Measurements from ENCODE around the gene SPSB2. TPM values are rescaled to one million over a fixed set of nuclear protein-coding genes. Genes with fewer than 3 reads are reported as not detected.

The SPSB2 gene
- total and polyA plus RNA-seq, 9 of the 15 experiments (the other 6 are each of a cell fraction or from before 2014, with no cell fraction given): 0.10 to 10.6 (median 1.9) TPM

DNA sequence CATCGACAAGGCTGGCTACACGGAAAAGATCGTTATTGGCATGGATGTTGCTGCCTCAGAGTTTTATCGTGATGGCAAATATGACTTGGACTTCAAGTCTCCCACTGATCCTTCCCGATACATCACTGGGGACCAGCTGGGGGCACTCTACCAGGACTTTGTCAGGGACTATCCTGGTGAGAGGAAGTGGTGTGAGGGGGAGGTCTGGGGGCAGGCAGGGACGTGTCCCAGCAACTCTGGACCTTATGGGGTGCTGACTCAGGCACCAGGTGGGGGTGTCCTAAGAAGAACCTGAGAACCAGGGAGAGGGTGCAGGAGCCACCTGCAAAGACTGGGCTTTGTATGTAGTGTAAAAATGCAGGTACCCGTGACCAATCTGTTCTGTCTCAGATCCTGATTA lies 46.5 kb upstream of the SPSB2 start:
- Histone ChIP-seq H3K36me3 (ENCODE audit: control insufficient read depth, insufficient read depth, low read length) (peaks cover 28% of the 10 kb centered on the region; the same call in 2 of the 3 replicates), H3K4me2 (ENCODE audit: insufficient read depth, low read length) (no peak overlapping the region; the same call in 1 of the 2 replicates), H3K9me1 (ENCODE audit: control insufficient read depth, insufficient read depth, low read length) (peaks cover 6% of the 10 kb centered on the region), H3K27me3 (ENCODE audit: control insufficient read depth in 2 of 2, insufficient read depth in 2 of 2, low read length in 2 of 2) (no peaks in the 10 kb centered on the region), H3K79me2 (ENCODE audit: control insufficient read depth, insufficient read depth, low read length) (peaks cover 19% of the 10 kb centered on the region), H3K9ac (ENCODE audit: insufficient read depth in 1 of 2, low read depth in 2 of 2, low read length in 2 of 2) (no peak overlapping the region; a peak in 1 of 4 replicates), H2AFZ (ENCODE audit: low read depth, low read length) (no peak overlapping the region), H3K4me3 (no peak overlapping the region), H3K4me1 (replicated peaks in 1 of 2; ENCODE audit: control insufficient read depth in 2 of 2, insufficient read depth in 2 of 2, low read length in 2 of 2) (peaks cover 14 to 27% of the 10 kb centered on the region in 2 experiments; a peak in 4 of 5 replicates), H3K27ac (ENCODE audit: extremely low read depth, low read depth, low read length) (no peak overlapping the region), H4K20me1 (replicated peaks; ENCODE audit: control insufficient read depth, insufficient read depth, low read length) (no peaks in the 10 kb centered on the region), H3K9me3 (replicated peaks; ENCODE audit: control insufficient read depth, insufficient read depth, low read depth, low read length) (no peaks in the 10 kb centered on the region)
- TF ChIP-seq NR1H2 (CRISPR knock-in tag; IDR thresholded peaks at IDR 0.05): no peak
- TF ChIP-seq SRSF3 (IDR thresholded peaks at IDR 0.05; ENCODE audit: insufficient read depth, low read length): no peak
- TF ChIP-seq SPI1 (IDR thresholded peaks at IDR 0.05; ENCODE audit: borderline replicate concordance, low read depth, low read length): peak; percentile 67
- TF ChIP-seq, protein P1, sequence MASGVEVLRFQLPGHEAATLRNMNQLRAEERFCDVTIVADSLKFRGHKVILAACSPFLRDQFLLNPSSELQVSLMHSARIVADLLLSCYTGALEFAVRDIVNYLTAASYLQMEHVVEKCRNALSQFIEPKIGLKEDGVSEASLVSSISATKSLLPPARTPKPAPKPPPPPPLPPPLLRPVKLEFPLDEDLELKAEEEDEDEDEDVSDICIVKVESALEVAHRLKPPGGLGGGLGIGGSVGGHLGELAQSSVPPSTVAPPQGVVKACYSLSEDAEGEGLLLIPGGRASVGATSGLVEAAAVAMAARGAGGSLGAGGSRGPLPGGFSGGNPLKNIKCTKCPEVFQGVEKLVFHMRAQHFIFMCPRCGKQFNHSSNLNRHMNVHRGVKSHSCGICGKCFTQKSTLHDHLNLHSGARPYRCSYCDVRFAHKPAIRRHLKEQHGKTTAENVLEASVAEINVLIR (CRISPR knock-in tag; IDR thresholded peaks at IDR 0.05): no peak
- TF ChIP-seq, protein P2, sequence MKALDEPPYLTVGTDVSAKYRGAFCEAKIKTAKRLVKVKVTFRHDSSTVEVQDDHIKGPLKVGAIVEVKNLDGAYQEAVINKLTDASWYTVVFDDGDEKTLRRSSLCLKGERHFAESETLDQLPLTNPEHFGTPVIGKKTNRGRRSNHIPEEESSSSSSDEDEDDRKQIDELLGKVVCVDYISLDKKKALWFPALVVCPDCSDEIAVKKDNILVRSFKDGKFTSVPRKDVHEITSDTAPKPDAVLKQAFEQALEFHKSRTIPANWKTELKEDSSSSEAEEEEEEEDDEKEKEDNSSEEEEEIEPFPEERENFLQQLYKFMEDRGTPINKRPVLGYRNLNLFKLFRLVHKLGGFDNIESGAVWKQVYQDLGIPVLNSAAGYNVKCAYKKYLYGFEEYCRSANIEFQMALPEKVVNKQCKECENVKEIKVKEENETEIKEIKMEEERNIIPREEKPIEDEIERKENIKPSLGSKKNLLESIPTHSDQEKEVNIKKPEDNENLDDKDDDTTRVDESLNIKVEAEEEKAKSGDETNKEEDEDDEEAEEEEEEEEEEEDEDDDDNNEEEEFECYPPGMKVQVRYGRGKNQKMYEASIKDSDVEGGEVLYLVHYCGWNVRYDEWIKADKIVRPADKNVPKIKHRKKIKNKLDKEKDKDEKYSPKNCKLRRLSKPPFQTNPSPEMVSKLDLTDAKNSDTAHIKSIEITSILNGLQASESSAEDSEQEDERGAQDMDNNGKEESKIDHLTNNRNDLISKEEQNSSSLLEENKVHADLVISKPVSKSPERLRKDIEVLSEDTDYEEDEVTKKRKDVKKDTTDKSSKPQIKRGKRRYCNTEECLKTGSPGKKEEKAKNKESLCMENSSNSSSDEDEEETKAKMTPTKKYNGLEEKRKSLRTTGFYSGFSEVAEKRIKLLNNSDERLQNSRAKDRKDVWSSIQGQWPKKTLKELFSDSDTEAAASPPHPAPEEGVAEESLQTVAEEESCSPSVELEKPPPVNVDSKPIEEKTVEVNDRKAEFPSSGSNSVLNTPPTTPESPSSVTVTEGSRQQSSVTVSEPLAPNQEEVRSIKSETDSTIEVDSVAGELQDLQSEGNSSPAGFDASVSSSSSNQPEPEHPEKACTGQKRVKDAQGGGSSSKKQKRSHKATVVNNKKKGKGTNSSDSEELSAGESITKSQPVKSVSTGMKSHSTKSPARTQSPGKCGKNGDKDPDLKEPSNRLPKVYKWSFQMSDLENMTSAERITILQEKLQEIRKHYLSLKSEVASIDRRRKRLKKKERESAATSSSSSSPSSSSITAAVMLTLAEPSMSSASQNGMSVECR (CRISPR knock-in tag; IDR thresholded peaks at IDR 0.05): no peak
- TF ChIP-seq, protein P3, sequence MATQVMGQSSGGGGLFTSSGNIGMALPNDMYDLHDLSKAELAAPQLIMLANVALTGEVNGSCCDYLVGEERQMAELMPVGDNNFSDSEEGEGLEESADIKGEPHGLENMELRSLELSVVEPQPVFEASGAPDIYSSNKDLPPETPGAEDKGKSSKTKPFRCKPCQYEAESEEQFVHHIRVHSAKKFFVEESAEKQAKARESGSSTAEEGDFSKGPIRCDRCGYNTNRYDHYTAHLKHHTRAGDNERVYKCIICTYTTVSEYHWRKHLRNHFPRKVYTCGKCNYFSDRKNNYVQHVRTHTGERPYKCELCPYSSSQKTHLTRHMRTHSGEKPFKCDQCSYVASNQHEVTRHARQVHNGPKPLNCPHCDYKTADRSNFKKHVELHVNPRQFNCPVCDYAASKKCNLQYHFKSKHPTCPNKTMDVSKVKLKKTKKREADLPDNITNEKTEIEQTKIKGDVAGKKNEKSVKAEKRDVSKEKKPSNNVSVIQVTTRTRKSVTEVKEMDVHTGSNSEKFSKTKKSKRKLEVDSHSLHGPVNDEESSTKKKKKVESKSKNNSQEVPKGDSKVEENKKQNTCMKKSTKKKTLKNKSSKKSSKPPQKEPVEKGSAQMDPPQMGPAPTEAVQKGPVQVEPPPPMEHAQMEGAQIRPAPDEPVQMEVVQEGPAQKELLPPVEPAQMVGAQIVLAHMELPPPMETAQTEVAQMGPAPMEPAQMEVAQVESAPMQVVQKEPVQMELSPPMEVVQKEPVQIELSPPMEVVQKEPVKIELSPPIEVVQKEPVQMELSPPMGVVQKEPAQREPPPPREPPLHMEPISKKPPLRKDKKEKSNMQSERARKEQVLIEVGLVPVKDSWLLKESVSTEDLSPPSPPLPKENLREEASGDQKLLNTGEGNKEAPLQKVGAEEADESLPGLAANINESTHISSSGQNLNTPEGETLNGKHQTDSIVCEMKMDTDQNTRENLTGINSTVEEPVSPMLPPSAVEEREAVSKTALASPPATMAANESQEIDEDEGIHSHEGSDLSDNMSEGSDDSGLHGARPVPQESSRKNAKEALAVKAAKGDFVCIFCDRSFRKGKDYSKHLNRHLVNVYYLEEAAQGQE (IDR thresholded peaks at IDR 0.05; ENCODE audit: borderline replicate concordance): no peak
- TF ChIP-seq, protein P3 (CRISPR knock-in tag; IDR thresholded peaks at IDR 0.05; ENCODE audit: low read depth): no peak
- DNase-seq (ENCODE audit: extremely low read depth in 1 of 4, low spot score in 3 of 4): peak in 1 of 4 experiments; percentile 20
- no peak for FAIRE-seq
- intact Hi-C loops (cut with micrococcal nuclease) (no loop called here), in situ Hi-C loops (cut with MboI) (no loop called here)
- CTCF ChIA-PET (ENCODE audit: low intra/inter-chr PET ratio): interaction anchor here (1.1 kb wide), 1 partner anchor 194 kb away, joined by 4 read pairs; no protein-coding TSS in a partner anchor
- POLR2A ChIA-PET: interaction anchor here (0.7 to 1.5 kb wide), 5 partner anchors 10 to 119 kb away, joined by 3 to 5 read pairs (median 3); partner anchors contain the start of genes C12orf57 and RNU7-1
- no peak for ATAC-seq
- no TSS peak for BruUV-seq (replicated peaks)
- 42% methylated on average over 6 of the region's 7 CpGs for WGBS (ENCODE audit: insufficient coverage, low coverage, missing lambda C conversion rate)

Data from K562 (cell line).